PC-9 (cell line): ENCODE results near the gene CEP112. TPM values are rescaled to one million over a fixed set of nuclear protein-coding genes. Genes with fewer than 3 reads are reported as not detected.

Experiments
- BruUV-seq: library from RNA; stranded (reverse); fragments of 400-500 nt; replicated peaks from 2 replicates; lab custom pipeline; 2021; lab: Mats Ljungman, UMichigan
- CTCF ChIA-PET: fragments of 300-600 bp; sonication (Branson Sonifier 250); formaldehyde crosslinking; loops from one replicate; lab custom pipeline; 2022; ENCODE audit warnings: antibody characterized with exemption; lab: Charles Lee
- POLR2A ChIA-PET: fragments of 300-600 bp; sonication (Branson Sonifier 250); formaldehyde crosslinking; loops from one replicate; lab custom pipeline; 2022; ENCODE audit warnings: antibody characterized with exemption; ENCODE audit not compliant: unreplicated experiment; lab: Charles Lee
- DNase-seq, 2 experiments: peaks; one replicate each; pipeline versions ENCODE4 v3.0.0 to v3.0.0-alpha.2; 2015 to 2022; ENCODE audit warnings: mixed read lengths in 1 of 2
- H2AFZ ChIP-seq: fragments of 200-600 bp; sonication (generic); 2 replicates; pipeline ENCODE4 v1.8.1; 2017; ENCODE audit warnings: antibody characterized with exemption
- H3F3A ChIP-seq: fragments of 200-600 bp; sonication (generic); 2 replicates; pipeline ENCODE4 v1.8.1; 2017; ENCODE audit warnings: antibody characterized with exemption, mild to moderate bottlenecking, low read depth; ENCODE audit not compliant: insufficient read depth
- H3K27ac ChIP-seq: fragments of 200-600 bp; sonication (generic); 2 replicates; pipeline ENCODE4 v1.6.1; 2016; ENCODE audit warnings: mixed run types
- H3K27me3 ChIP-seq: fragments of 200-600 bp; sonication (generic); 2 replicates; pipeline ENCODE4 v1.6.1; 2016; ENCODE audit warnings: low read depth, mixed run types; ENCODE audit not compliant: insufficient read depth
- H3K36me3 ChIP-seq: fragments of 200-600 bp; sonication (generic); 2 replicates; pipeline ENCODE4 v1.6.1; 2016; ENCODE audit warnings: low read depth, mixed run types
- H3K4me1 ChIP-seq: fragments of 200-600 bp; sonication (generic); replicated peaks from 2 replicates; pipeline ENCODE4 v1.6.1; 2016; ENCODE audit warnings: mixed run types; ENCODE audit not compliant: insufficient read depth
- H3K4me2 ChIP-seq: fragments of 200-600 bp; sonication (generic); 2 replicates; pipeline ENCODE4 v1.6.1; 2017; ENCODE audit warnings: mixed run types
- H3K4me3 ChIP-seq: fragments of 200-600 bp; sonication (generic); 2 replicates; pipeline ENCODE4 v1.6.1; 2016; ENCODE audit warnings: mixed run types
- H3K79me2 ChIP-seq: fragments of 200-600 bp; sonication (generic); 2 replicates; pipeline ENCODE4 v1.6.1; 2017; ENCODE audit warnings: low read depth, mixed run types
- H3K9me2 ChIP-seq: fragments of 200-600 bp; sonication (generic); 2 replicates; pipeline ENCODE4 v1.8.1; 2017; ENCODE audit warnings: mild to moderate bottlenecking; ENCODE audit not compliant: insufficient read depth
- H3K9me3 ChIP-seq: fragments of 200-600 bp; sonication (generic); 2 replicates; pipeline ENCODE4 v1.8.1; 2016; ENCODE audit warnings: low read depth; ENCODE audit not compliant: insufficient read depth
- H4K20me1 ChIP-seq: fragments of 200-600 bp; sonication (generic); 2 replicates; pipeline ENCODE4 v1.8.1; 2017; ENCODE audit not compliant: insufficient read depth
- EZH2 ChIP-seq: fragments of 200-600 bp; sonication (generic); IDR thresholded peaks from 2 replicates; pipeline ENCODE4 v1.8.0; 2017; ENCODE audit warnings: antibody characterized with exemption, low read depth
- intact Hi-C: fragments of 100-400 bp; cut with micrococcal nuclease; formaldehyde crosslinking; loops from one replicate; pipeline ENCODE4 v1.10.0; 2022; ENCODE audit not compliant: unreplicated experiment
- total RNA-seq: library from RNA; stranded (reverse); gene quantifications from 2 replicates; pipeline ENCODE4 v1.2.3, GENCODE V29; 2021
- TF ChIP-seq, protein P1 (sequence below): fragments of 200-600 bp; sonication (generic); conservative IDR thresholded peaks from 2 replicates; pipeline ENCODE4 v1.6.1; 2017; ENCODE audit warnings: mixed run types, antibody characterized with exemption, mild to moderate bottlenecking, moderate library complexity

The CEP112 gene
- total RNA-seq, 1 experiment from 2014 or later = 4.3 TPM

GRCh38 chr17:65670667-65671371 is 521.1 kb downstream of the CEP112 start:
- no peaks in the 10 kb centered on the region for H3F3A ChIP-seq
- H4K20me1 ChIP-seq = no peaks in the 10 kb centered on the region
- H2AFZ ChIP-seq = no peak overlapping the region
- no peaks in the 10 kb centered on the region for H3K9me3 ChIP-seq
- no peaks in the 10 kb centered on the region for H3K27me3 ChIP-seq
- no peak overlapping the region for H3K4me3 ChIP-seq
- H3K9me2 ChIP-seq = no peaks in the 10 kb centered on the region
- H3K79me2 ChIP-seq = no peaks in the 10 kb centered on the region
- no peaks in the 10 kb centered on the region for H3K4me1 ChIP-seq
- intact Hi-C loops = no loop called here
- H3K4me2 ChIP-seq = no peak overlapping the region
- no TSS peak for BruUV-seq
- H3K27ac ChIP-seq = no peak overlapping the region
- TF ChIP-seq EZH2 = no peak
- TF ChIP-seq, protein P1, sequence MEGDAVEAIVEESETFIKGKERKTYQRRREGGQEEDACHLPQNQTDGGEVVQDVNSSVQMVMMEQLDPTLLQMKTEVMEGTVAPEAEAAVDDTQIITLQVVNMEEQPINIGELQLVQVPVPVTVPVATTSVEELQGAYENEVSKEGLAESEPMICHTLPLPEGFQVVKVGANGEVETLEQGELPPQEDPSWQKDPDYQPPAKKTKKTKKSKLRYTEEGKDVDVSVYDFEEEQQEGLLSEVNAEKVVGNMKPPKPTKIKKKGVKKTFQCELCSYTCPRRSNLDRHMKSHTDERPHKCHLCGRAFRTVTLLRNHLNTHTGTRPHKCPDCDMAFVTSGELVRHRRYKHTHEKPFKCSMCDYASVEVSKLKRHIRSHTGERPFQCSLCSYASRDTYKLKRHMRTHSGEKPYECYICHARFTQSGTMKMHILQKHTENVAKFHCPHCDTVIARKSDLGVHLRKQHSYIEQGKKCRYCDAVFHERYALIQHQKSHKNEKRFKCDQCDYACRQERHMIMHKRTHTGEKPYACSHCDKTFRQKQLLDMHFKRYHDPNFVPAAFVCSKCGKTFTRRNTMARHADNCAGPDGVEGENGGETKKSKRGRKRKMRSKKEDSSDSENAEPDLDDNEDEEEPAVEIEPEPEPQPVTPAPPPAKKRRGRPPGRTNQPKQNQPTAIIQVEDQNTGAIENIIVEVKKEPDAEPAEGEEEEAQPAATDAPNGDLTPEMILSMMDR = no peak
- POLR2A ChIA-PET = no interaction called here
- H3K36me3 ChIP-seq = no peaks in the 10 kb centered on the region
- no peak for DNase-seq
- CTCF ChIA-PET = no interaction called here

- H3K27me3 ChIP-seq = no peaks in the 10 kb centered on the region
- ChIA-PET CTCF (no interaction called here), POLR2A (no interaction called here)
- H3K27ac ChIP-seq = no peak overlapping the region
- H3F3A ChIP-seq = no peaks in the 10 kb centered on the region
- no peaks in the 10 kb centered on the region for H3K36me3 ChIP-seq
- no peak for TF ChIP-seq EZH2
- TF ChIP-seq, protein P1 = no peak
- no peak overlapping the region for H3K4me3 ChIP-seq
- H4K20me1 ChIP-seq = no peaks in the 10 kb centered on the region
- no peaks in the 10 kb centered on the region for H3K79me2 ChIP-seq
- no peaks in the 10 kb centered on the region for H3K4me1 ChIP-seq
- intact Hi-C loops = no loop called here
- H3K9me2 ChIP-seq = no peaks in the 10 kb centered on the region
- BruUV-seq = no TSS peak
- H3K9me3 ChIP-seq = no peaks in the 10 kb centered on the region
- DNase-seq = no peak
- no peak overlapping the region for H3K4me2 ChIP-seq
- no peak overlapping the region for H2AFZ ChIP-seq
Measured at GRCh38 chr17:65668211-65668610, 523.7 kb downstream of the CEP112 start.

DNA sequence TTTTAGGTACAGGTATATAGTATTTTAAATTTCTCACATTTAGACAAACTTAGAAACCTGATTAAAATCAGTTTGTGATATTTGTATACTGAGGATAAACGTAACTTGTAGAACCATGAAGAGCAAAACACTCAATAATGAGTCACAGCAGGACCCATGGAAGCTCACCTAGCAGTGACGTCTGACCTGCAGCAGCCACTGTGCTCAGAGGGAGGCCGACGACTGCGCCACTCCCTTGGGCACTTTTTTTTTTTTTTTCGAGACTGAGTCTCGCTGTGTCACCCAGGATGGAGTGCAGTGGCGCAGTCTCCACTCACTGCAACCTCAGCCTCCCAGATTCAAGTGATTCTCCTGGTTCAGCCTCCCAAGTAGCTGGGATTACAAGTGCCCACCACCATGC is 524.3 kb downstream of the CEP112 start:
- peak in 1 of 2 experiments; percentile 18 for DNase-seq
- intact Hi-C loops = no loop called here
- no TSS peak for BruUV-seq

More for the DNA sequence above, 524.3 kb downstream of the CEP112 start:
- Histone ChIP-seq H3K27me3 (no peaks in the 10 kb centered on the region), H3K4me3 (no peak overlapping the region), H3K4me2 (no peak overlapping the region), H4K20me1 (no peaks in the 10 kb centered on the region), H2AFZ (no peak overlapping the region), H3K4me1 (no peaks in the 10 kb centered on the region), H3K36me3 (no peaks in the 10 kb centered on the region), H3K9me3 (no peaks in the 10 kb centered on the region), H3F3A (no peaks in the 10 kb centered on the region), H3K27ac (no peak overlapping the region), H3K79me2 (no peaks in the 10 kb centered on the region), H3K9me2 (no peaks in the 10 kb centered on the region)
- ChIA-PET POLR2A (no interaction called here), CTCF (no interaction called here)
- no peak for TF ChIP-seq EZH2
- TF ChIP-seq, protein P1 = no peak
